Upper lobe of right lung (tissue), 1 donor: ENCODE data around the gene CCDC69. TPM values are rescaled to one million over a fixed set of nuclear protein-coding genes. Genes with fewer than 3 reads are reported as not detected.

Experiments
- ATAC-seq: fragments of 200-7000 bp; cut with Tn5 transposase; one replicate; pipeline ENCODE4 v1.9.1; 2020; ENCODE audit warnings: mild to moderate bottlenecking, moderate library complexity
- DNase-seq: peaks from one replicate; pipeline ENCODE4 v3.0.0-alpha.2; 2020
- H3K27ac ChIP-seq: fragments of 200-600 bp; one replicate; pipeline ENCODE4 v1.8.0; 2022
- H3K27me3 ChIP-seq: fragments of 200-600 bp; one replicate; pipeline ENCODE4 v1.8.0; 2022; ENCODE audit warnings: mild to moderate bottlenecking
- H3K36me3 ChIP-seq: fragments of 200-600 bp; one replicate; pipeline ENCODE4 v1.8.0; 2022
- H3K4me1 ChIP-seq: fragments of 200-600 bp; one replicate; pipeline ENCODE4 v1.8.0; 2022
- H3K4me3 ChIP-seq: fragments of 200-600 bp; one replicate; pipeline ENCODE4 v1.8.0; 2022; ENCODE audit warnings: mild to moderate bottlenecking
- H3K9me3 ChIP-seq: fragments of 200-600 bp; one replicate; pipeline ENCODE4 v1.8.0; 2022
- CTCF ChIP-seq: fragments of 200-600 bp; IDR thresholded peaks from one replicate; pipeline ENCODE4 v1.8.0; 2022; ENCODE audit warnings: antibody characterized with exemption
- intact Hi-C: fragments of 100-400 bp; cut with DNase I; formaldehyde crosslinking; loops from one replicate; pipeline ENCODE4 v1.11.0; 2022
- total RNA-seq: library from RNA; stranded (reverse); fragmentation: NEBNext Ultra II Directional; extraction: Animal tissue kit (Norgen Biotek cat#: 25700); gene quantifications from one replicate; pipeline ENCODE4 v1.2.1, GENCODE V29; 2021
- donor health status: DM: no; HTN: yes; CAD: no; lungs with severe emphysema.

Gene CCDC69
- total RNA-seq, 1 donor from 2014 or later: 81.9 TPM

GRCh38 chr5:151138114-151138513 is 85.8 kb downstream of the CCDC69 start:
- no peaks in the 10 kb centered on the region for H3K27me3 ChIP-seq
- DNase-seq (no peak), ATAC-seq (no peak)
- peaks cover 72% of the 10 kb centered on the region for H3K36me3 ChIP-seq
- intact Hi-C loops: no loop called here
- H3K9me3 ChIP-seq: no peaks in the 10 kb centered on the region
- H3K4me3 ChIP-seq: no peak overlapping the region
- no peak overlapping the region for H3K27ac ChIP-seq
- no peak for TF ChIP-seq CTCF
- H3K4me1 ChIP-seq: peaks cover 11% of the 10 kb centered on the region

GRCh38 chr5:151137067-151137825 is 86.6 kb downstream of the CCDC69 start:
- intact Hi-C loops: no loop called here
- no peak for TF ChIP-seq CTCF
- ATAC-seq: no peak
- DNase-seq: no peak
- peaks cover 80% of the 10 kb centered on the region for H3K36me3 ChIP-seq
- no peak overlapping the region for H3K4me3 ChIP-seq
- H3K27me3 ChIP-seq: no peaks in the 10 kb centered on the region
- H3K4me1 ChIP-seq: peaks cover 11% of the 10 kb centered on the region
- no peaks in the 10 kb centered on the region for H3K9me3 ChIP-seq
- no peak overlapping the region for H3K27ac ChIP-seq

GRCh38 chr5:151134228-151134627 is 89.7 kb downstream of the CCDC69 start:
- H3K27ac ChIP-seq: no peak overlapping the region
- no peak overlapping the region for H3K4me3 ChIP-seq
- intact Hi-C loops: no loop called here
- H3K4me1 ChIP-seq: no peaks in the 10 kb centered on the region
- ATAC-seq (no peak), DNase-seq (no peak)
- H3K27me3 ChIP-seq: no peaks in the 10 kb centered on the region
- H3K9me3 ChIP-seq: no peaks in the 10 kb centered on the region
- peaks cover 94% of the 10 kb centered on the region for H3K36me3 ChIP-seq
- no peak for TF ChIP-seq CTCF

- Histone ChIP-seq H3K9me3 (no peaks in the 10 kb centered on the region), H3K4me1 (no peaks in the 10 kb centered on the region), H3K36me3 (peaks cover 94% of the 10 kb centered on the region), H3K4me3 (no peak overlapping the region), H3K27ac (no peak overlapping the region), H3K27me3 (no peaks in the 10 kb centered on the region)
- no peak for TF ChIP-seq CTCF
- ATAC-seq: peak; percentile 85
- no peak for DNase-seq
- intact Hi-C loops: no loop called here
Observed at GRCh38 chr5:151132963-151133362, 90.9 kb downstream of the CCDC69 start.

Other genes starting within 250 kb of the CCDC69 start
- 1,259 TPM for gene GPX3, start 203.5 kb downstream of the CCDC69 start, total RNA-seq
- gene TNIP1, start 143.1 kb downstream of the CCDC69 start, total RNA-seq: 120 TPM
- 143 TPM for gene ANXA6, start 66.3 kb downstream of the CCDC69 start, total RNA-seq
- gene GM2A, start 29.1 kb upstream of the CCDC69 start, total RNA-seq: 104 TPM
- not detected for gene SLC36A3, start 79.7 kb upstream of the CCDC69 start, total RNA-seq
- gene SLC36A2, start 123.5 kb upstream of the CCDC69 start, total RNA-seq: not detected
- 9.6 TPM for gene SLC36A1, start 223.5 kb upstream of the CCDC69 start, total RNA-seq